SK-N-SH (cell line): ENCODE measurements around the gene PABPN1. TPM values are rescaled to one million over a fixed set of nuclear protein-coding genes. Genes with fewer than 3 reads are reported as not detected.

Experiments
- CTCF ChIA-PET: fragments of 300-600, 350-600 bp; formaldehyde crosslinking; extraction: SDS; loops from one replicate; lab custom pipeline; 2021; lab: Yijun Ruan, JAX
- POLR2A ChIA-PET: fragments of 350-600 bp; sonication (Branson Sonifier 250); formaldehyde crosslinking; extraction: SDS; loops from one replicate; lab custom pipeline; 2020; ENCODE audit warnings: antibody characterized with exemption, inconsistent platforms; lab: Yijun Ruan, JAX
- DNase-seq: peaks from one replicate; pipeline ENCODE4 v3.0.0; 2012
- H2AFZ ChIP-seq: fragments of 200-600 bp; sonication (generic); 2 replicates; pipeline ENCODE4 v1.8.1; 2016; ENCODE audit warnings: antibody characterized with exemption, mild to moderate bottlenecking, low read depth
- H3F3A ChIP-seq: fragments of 200-600 bp; sonication (generic); replicated peaks from 2 replicates; pipeline ENCODE3; 2016; ENCODE audit warnings: antibody characterized with exemption, mild to moderate bottlenecking; ENCODE audit not compliant: insufficient read depth
- H3K27ac ChIP-seq, 2 experiments: fragments of 200-500 bp in 1 of 2; fragments of 200-600 bp in 1 of 2; sonication (Bioruptor generic) in 1 of 2; sonication (generic), shearing (Covaris generic) in 1 of 2; 2 replicates each; pipeline versions ENCODE4 v1.5.1 to v1.6.1; 2014 to 2016; ENCODE audit warnings: low read depth in 2 of 2, inconsistent platforms in 1 of 2, low read length in 1 of 2, mild to moderate bottlenecking in 1 of 2, mixed read lengths in 1 of 2
- H3K27me3 ChIP-seq: fragments of 200-600 bp; sonication (generic), shearing (Covaris generic); 2 replicates; pipeline ENCODE4 v1.6.1; 2016; ENCODE audit warnings: mixed run types; ENCODE audit not compliant: insufficient read depth
- H3K36me3 ChIP-seq, 2 experiments: fragments of 200-500 bp in 1 of 2; fragments of 200-600 bp in 1 of 2; sonication (Bioruptor generic) in 1 of 2; sonication (generic) in 1 of 2; replicated peaks in 1 of 2; 2 replicates each; pipeline versions ENCODE3 to v1.5.1; 2014 to 2016; ENCODE audit warnings: low read length in 1 of 2, mild to moderate bottlenecking in 1 of 2; ENCODE audit not compliant: insufficient read depth in 2 of 2, control insufficient read depth in 1 of 2
- H3K4me1 ChIP-seq, 2 experiments: fragments of 200-500 bp in 1 of 2; fragments of 200-600 bp in 1 of 2; sonication (Bioruptor generic) in 1 of 2; sonication (generic), shearing (Covaris generic) in 1 of 2; 2 replicates each; pipeline versions ENCODE4 v1.5.1 to v1.6.1; 2014 to 2016; ENCODE audit warnings: low read depth in 1 of 2, low read length in 1 of 2, mixed run types in 1 of 2; ENCODE audit not compliant: insufficient read depth in 2 of 2, control insufficient read depth in 1 of 2
- H3K4me2 ChIP-seq: fragments of 200-600 bp; sonication (generic), shearing (Covaris generic); 2 replicates; pipeline ENCODE4 v1.6.1; 2017; ENCODE audit warnings: mixed run types
- H3K4me3 ChIP-seq, 2 experiments: fragments of 200-500 bp in 1 of 2; fragments of 200-600 bp in 1 of 2; sonication (Bioruptor generic) in 1 of 2; sonication (generic), shearing (Covaris generic) in 1 of 2; 2 replicates each; pipeline versions ENCODE4 v1.5.1 to v1.8.1; 2014 to 2016; ENCODE audit warnings: low read depth in 2 of 2, inconsistent platforms in 1 of 2, low read length in 1 of 2, mild to moderate bottlenecking in 1 of 2, mixed read lengths in 1 of 2, moderate library complexity in 1 of 2
- H3K79me2 ChIP-seq: fragments of 200-600 bp; sonication (generic); 2 replicates; pipeline ENCODE4 v1.8.1; 2017; ENCODE audit warnings: mild to moderate bottlenecking; ENCODE audit not compliant: insufficient read depth
- H3K9ac ChIP-seq: fragments of 200-600 bp; sonication (generic); 2 replicates; pipeline ENCODE4 v1.6.1; 2017; ENCODE audit warnings: mixed run types
- H3K9me2 ChIP-seq: fragments of 200-600 bp; sonication (generic); 2 replicates; pipeline ENCODE4 v1.6.1; 2017; ENCODE audit warnings: mixed run types
- H3K9me3 ChIP-seq: fragments of 200-600 bp; sonication (generic); 2 replicates; pipeline ENCODE4 v1.6.1; 2017; ENCODE audit warnings: mixed run types, mild to moderate bottlenecking, moderate library complexity
- H4K20me1 ChIP-seq: fragments of 200-600 bp; sonication (generic); 2 replicates; pipeline ENCODE4 v1.6.1; 2017; ENCODE audit warnings: mild to moderate bottlenecking, mixed run types; ENCODE audit not compliant: insufficient read depth
- FOSL2 ChIP-seq: IDR thresholded peaks from 2 replicates; pipeline ENCODE4 v1.4.0; 2012; ENCODE audit warnings: low read depth, mild to moderate bottlenecking, moderate library complexity, borderline replicate concordance
- FOXJ3 ChIP-seq: sonication (generic); formaldehyde crosslinking; IDR thresholded peaks from 2 replicates; pipeline ENCODE4 v1.5.1; 2020; ENCODE audit warnings: mild to moderate bottlenecking, missing genetic modification reagents
- JUND ChIP-seq: IDR thresholded peaks from 2 replicates; pipeline ENCODE4 v1.4.0; 2012
- MAX ChIP-seq: IDR thresholded peaks from 2 replicates; pipeline ENCODE4 v1.4.0; 2012; ENCODE audit warnings: low read depth
- MXI1 ChIP-seq: IDR thresholded peaks from 2 replicates; pipeline ENCODE4 v1.6.1; 2012; ENCODE audit warnings: mild to moderate bottlenecking, low read depth, low read length, improper control_type of control experiment
- NFIC ChIP-seq: IDR thresholded peaks from 2 replicates; pipeline ENCODE4 v1.4.0; 2012; ENCODE audit warnings: borderline replicate concordance
- PBX3 ChIP-seq: IDR thresholded peaks from 2 replicates; pipeline ENCODE4; 2012
- RCOR1 ChIP-seq: fragments of 150-350 bp; IDR thresholded peaks from 2 replicates; pipeline ENCODE4 v1.6.1; 2017; ENCODE audit warnings: antibody characterized with exemption, low read length
- RXRA ChIP-seq: IDR thresholded peaks from 2 replicates; pipeline ENCODE4 v1.4.0; 2012; ENCODE audit warnings: low read depth, mild to moderate bottlenecking, borderline replicate concordance
- SIN3A ChIP-seq: IDR thresholded peaks from 2 replicates; pipeline ENCODE4 v1.6.1; 2012; ENCODE audit warnings: low read depth, mild to moderate bottlenecking, low read length, moderate library complexity, borderline replicate concordance
- TAF1 ChIP-seq: IDR thresholded peaks from 2 replicates; pipeline ENCODE4 v1.6.1; 2012; ENCODE audit warnings: low read depth, mild to moderate bottlenecking, low read length, moderate library complexity, borderline replicate concordance
- ZBTB33 ChIP-seq: IDR thresholded peaks from 2 replicates; pipeline ENCODE4 v1.4.0; 2012; ENCODE audit warnings: low read depth, borderline replicate concordance
- WGBS: methylation state at CpG from one replicate; pipeline ENCODE4 v1.1.6; 2017; ENCODE audit warnings: low lambda C conversion rate; 5-methylcytosine and 5-hydroxymethylcytosine counted together
- polyA plus RNA-seq, 3 experiments: library from polyadenylated mRNA; depleted of rRNA; stranded (reverse); fragments of >200 nt; gene quantifications; 2 replicates each; pipeline ENCODE4 v1.2.3, GENCODE V29; 2012

The PABPN1 gene
- polyA plus RNA-seq, 1 of the 3 experiments (the other 2 are of a cell fraction), result 266 TPM

GRCh38 chr14:23308721-23309445, 12.4 kb upstream of the PABPN1 start (continued):
- TF ChIP-seq ZBTB33, result no peak
- TF ChIP-seq RXRA, result no peak

- Histone ChIP-seq H3K36me3 (peaks cover 41 to 46% of the 10 kb centered on the region in 2 experiments), H3K4me2 (no peak overlapping the region), H2AFZ (no peak overlapping the region), H3K9me2 (no peaks in the 10 kb centered on the region), H3F3A (peaks cover 25% of the 10 kb centered on the region), H3K4me3 (no peak overlapping the region), H3K9ac (no peak overlapping the region), H3K4me1 (peaks cover 13 to 29% of the 10 kb centered on the region in 2 experiments), H3K27ac (no peak overlapping the region), H3K27me3 (no peaks in the 10 kb centered on the region), H3K79me2 (peaks cover 73% of the 10 kb centered on the region), H4K20me1 (peaks cover 17% of the 10 kb centered on the region), H3K9me3 (no peaks in the 10 kb centered on the region)
- DNase-seq, result no peak
- CTCF ChIA-PET, result interaction anchor here (0.5 to 1.8 kb wide), 7 partner anchors 8 to 72 kb away, joined by 3 to 4 read pairs (median 3); partner anchors contain the start of genes PABPN1 and PPP1R3E
- TF ChIP-seq FOSL2, result no peak
- no peak for TF ChIP-seq JUND
- no peak for TF ChIP-seq MAX
- POLR2A ChIA-PET, result interaction anchor here (1.1 to 1.6 kb wide), 2 partner anchors 9 to 10 kb away, joined by 3 to 7 read pairs; no protein-coding TSS in a partner anchor
- 63% methylated on average over 1 of the region's 1 CpG for WGBS
Observed at GRCh38 chr14:23310546-23310945, 10.7 kb upstream of the PABPN1 start.

- Histone ChIP-seq H2AFZ (no peak overlapping the region), H3K27me3 (no peaks in the 10 kb centered on the region), H3K9ac (no peak overlapping the region), H3K9me3 (no peaks in the 10 kb centered on the region), H3K4me1 (peaks cover 4 to 10% of the 10 kb centered on the region in 2 experiments; a peak in 1 of 4 replicates), H3K79me2 (peaks cover 52% of the 10 kb centered on the region), H3K27ac (peak overlapping the region in 1 of 2 experiments; percentile 15; a peak in 1 of 4 replicates), H3K9me2 (no peaks in the 10 kb centered on the region), H3K4me3 (no peak overlapping the region), H3K36me3 (peaks cover 27 to 48% of the 10 kb centered on the region in 2 experiments), H3F3A (peaks cover 47% of the 10 kb centered on the region)
- ChIA-PET POLR2A (no interaction called here), CTCF (no interaction called here)
- DNase-seq, result no peak
- WGBS, result 84% methylated on average over 5 of the region's 5 CpGs
- TF ChIP-seq FOXJ3 (no peak), SIN3A (no peak), FOSL2 (no peak), RCOR1 (no peak), TAF1 (no peak), ZBTB33 (no peak), JUND (no peak), NFIC (no peak), PBX3 (no peak), MXI1 (no peak)
- TF ChIP-seq, all 33 proteins: peak for 0
- Histone ChIP-seq H4K20me1 (peaks cover 4% of the 10 kb centered on the region; the same call in 1 of the 2 replicates), H3K4me2 (no peak overlapping the region)
Observed at GRCh38 chr14:23316300-23316699, 5.0 kb upstream of the PABPN1 start.
